ENCODE data around the gene ADPRS. TPM values are rescaled to one million over a fixed set of nuclear protein-coding genes. Genes with fewer than 3 reads are reported as not detected.
A peak's percentile ranks its signal among the peaks of the same experiment; 100 is the strongest.

The ADPRS gene
- total RNA-seq, 2 donors from 2014 or later: 34.0 to 34.1 TPM

DNA sequence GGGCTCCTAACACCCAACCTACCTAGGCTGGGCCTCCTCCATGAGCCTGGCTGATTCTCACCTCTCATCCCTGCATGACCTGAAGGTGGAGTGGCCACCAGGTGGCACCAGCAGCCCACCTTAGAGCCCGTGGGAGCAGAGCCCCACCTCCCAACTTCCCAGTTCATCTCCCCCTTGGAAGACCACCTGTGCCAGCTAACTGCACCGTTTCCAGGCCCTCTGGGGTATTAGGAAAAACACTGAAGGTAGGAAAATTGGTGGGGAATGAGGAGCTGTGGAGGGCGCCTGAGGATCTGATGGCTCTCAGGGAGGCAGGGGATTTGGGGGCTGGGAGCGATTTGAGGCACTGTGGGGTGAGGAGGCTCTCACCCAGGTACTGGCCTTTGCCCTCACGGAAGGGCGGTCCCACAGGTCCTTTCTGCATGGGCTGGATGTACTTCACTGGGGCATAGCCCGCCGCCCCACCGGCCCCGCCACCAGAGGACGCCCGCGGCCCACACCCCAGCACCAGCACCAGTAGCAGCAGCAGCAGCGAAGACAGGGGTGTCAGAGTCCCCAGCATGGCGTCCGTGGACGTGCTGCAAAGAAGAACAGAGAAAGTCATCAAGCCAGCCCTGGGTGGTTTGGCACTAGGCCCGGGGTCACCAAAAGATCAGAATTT is 11.1 kb downstream of the ADPRS start:
- peak; percentile 56 for DNase-seq (ENCODE audit: low spot score)
- peak; percentile 83 for TF ChIP-seq CTCF (IDR thresholded peaks at IDR 0.05)
- H3K4me1 ChIP-seq (ENCODE audit: control insufficient read depth in 1 of 2, low read depth in 2 of 2): peaks cover 6% of the 10 kb centered on the region in 2 donors
- H3K9me3 ChIP-seq: no peaks in the 10 kb centered on the region
- H3K27me3 ChIP-seq (replicated peaks; ENCODE audit: insufficient read depth): no peaks in the 10 kb centered on the region
- no peak overlapping the region for H3K4me3 ChIP-seq
- peak; percentile 46 for ATAC-seq (ENCODE audit: insufficient number of reproducible peaks, low FRiP score, low read depth)
- H3K27ac ChIP-seq: peak overlapping the region in 1 of 2 donors; percentile 30
- H3K36me3 ChIP-seq: peaks cover 1% of the 10 kb centered on the region

DNA sequence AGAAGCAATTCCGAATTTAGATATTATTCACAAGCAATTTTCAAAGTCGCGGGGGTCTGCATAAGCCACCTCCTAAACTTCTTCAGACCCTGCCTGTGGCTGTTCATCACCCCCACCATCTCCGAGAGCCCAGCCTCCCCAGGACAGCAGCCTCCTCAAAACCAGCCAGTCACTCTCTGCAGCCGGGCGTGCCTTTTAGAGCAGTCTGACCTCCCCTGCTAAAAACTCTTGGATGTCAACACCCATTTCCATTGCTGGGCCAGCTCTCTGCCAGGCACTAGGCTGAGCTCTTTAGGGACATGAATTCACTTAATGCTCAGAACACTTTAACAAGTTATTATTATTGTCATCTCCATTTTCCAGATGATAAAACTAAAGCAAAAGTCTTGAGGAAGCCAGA is 11.7 kb downstream of the ADPRS start:
- no peaks in the 10 kb centered on the region for H3K36me3 ChIP-seq
- H3K4me3 ChIP-seq: no peak overlapping the region
- peaks cover 6% of the 10 kb centered on the region in 2 donors for H3K4me1 ChIP-seq (ENCODE audit: control insufficient read depth in 1 of 2, low read depth in 2 of 2)
- ATAC-seq (ENCODE audit: insufficient number of reproducible peaks, low FRiP score, low read depth) (no peak), DNase-seq (ENCODE audit: low spot score) (no peak)
- no peaks in the 10 kb centered on the region for H3K9me3 ChIP-seq
- no peak for TF ChIP-seq CTCF (IDR thresholded peaks at IDR 0.05)
- peak overlapping the region in 1 of 2 donors; percentile 30 for H3K27ac ChIP-seq
- H3K27me3 ChIP-seq (replicated peaks; ENCODE audit: insufficient read depth): no peaks in the 10 kb centered on the region

GRCh38 chr1:36101546-36101945 is 12.9 kb downstream of the ADPRS start:
- Histone ChIP-seq H3K36me3 (no peaks in the 10 kb centered on the region), H3K4me3 (no peak overlapping the region), H3K27ac (no peak overlapping the region), H3K4me1 (ENCODE audit: control insufficient read depth in 1 of 2, low read depth in 2 of 2) (peaks cover 6% of the 10 kb centered on the region in 2 donors), H3K9me3 (no peaks in the 10 kb centered on the region), H3K27me3 (replicated peaks; ENCODE audit: insufficient read depth) (no peaks in the 10 kb centered on the region)
- no peak for TF ChIP-seq CTCF (IDR thresholded peaks at IDR 0.05)
- ATAC-seq (ENCODE audit: insufficient number of reproducible peaks, low FRiP score, low read depth) (no peak), DNase-seq (ENCODE audit: low spot score) (no peak)

- no peak for TF ChIP-seq CTCF (IDR thresholded peaks at IDR 0.05)
- Histone ChIP-seq H3K4me3 (no peak overlapping the region), H3K9me3 (no peaks in the 10 kb centered on the region), H3K27ac (no peak overlapping the region), H3K27me3 (replicated peaks; ENCODE audit: insufficient read depth) (no peaks in the 10 kb centered on the region), H3K36me3 (no peaks in the 10 kb centered on the region), H3K4me1 (ENCODE audit: control insufficient read depth in 1 of 2, low read depth in 2 of 2) (no peaks in the 10 kb centered on the region)
- DNase-seq (ENCODE audit: low spot score) (no peak), ATAC-seq (ENCODE audit: insufficient number of reproducible peaks, low FRiP score, low read depth) (no peak)
Measured at GRCh38 chr1:36106269-36106668, 17.6 kb downstream of the ADPRS start.

- Histone ChIP-seq H3K27ac (no peak overlapping the region), H3K36me3 (no peaks in the 10 kb centered on the region), H3K27me3 (replicated peaks; ENCODE audit: insufficient read depth) (no peaks in the 10 kb centered on the region), H3K4me3 (no peak overlapping the region), H3K9me3 (no peaks in the 10 kb centered on the region), H3K4me1 (ENCODE audit: control insufficient read depth in 1 of 2, low read depth in 2 of 2) (no peaks in the 10 kb centered on the region)
- DNase-seq (ENCODE audit: low spot score) (no peak), ATAC-seq (ENCODE audit: insufficient number of reproducible peaks, low FRiP score, low read depth) (no peak)
- TF ChIP-seq CTCF (IDR thresholded peaks at IDR 0.05): no peak
Measured at GRCh38 chr1:36107394-36107793, 18.7 kb downstream of the ADPRS start.
